NT2/D1 (cell line): Measurements from ENCODE around the gene LITAFD.

ENCODE experiments used
- SUZ12 ChIP-seq: IDR thresholded peaks from 2 replicates; pipeline ENCODE4 v1.6.1; 2011; ENCODE audit not compliant: insufficient read length, insufficient read depth; ENCODE audit errors: extremely low read depth
- YY1 ChIP-seq: IDR thresholded peaks from 2 replicates; pipeline ENCODE4 v1.6.1; 2011; ENCODE audit not compliant: insufficient read length, insufficient read depth

- TF ChIP-seq YY1 (no peak), SUZ12 (no peak)
Observed at GRCh38 chr16:8854298-8854948, 27.7 kb upstream of the LITAFD start.
